DMS53 treated with DMSO at 0.1 percent for 48 hours (cell line): ENCODE results near the gene GET3.

ENCODE experiments used
- DNase-seq: peaks from one replicate; lab custom pipeline; 2025; ENCODE audit not compliant: unreplicated experiment; lab: John Stamatoyannopoulos, UW

The GET3 gene

DNA sequence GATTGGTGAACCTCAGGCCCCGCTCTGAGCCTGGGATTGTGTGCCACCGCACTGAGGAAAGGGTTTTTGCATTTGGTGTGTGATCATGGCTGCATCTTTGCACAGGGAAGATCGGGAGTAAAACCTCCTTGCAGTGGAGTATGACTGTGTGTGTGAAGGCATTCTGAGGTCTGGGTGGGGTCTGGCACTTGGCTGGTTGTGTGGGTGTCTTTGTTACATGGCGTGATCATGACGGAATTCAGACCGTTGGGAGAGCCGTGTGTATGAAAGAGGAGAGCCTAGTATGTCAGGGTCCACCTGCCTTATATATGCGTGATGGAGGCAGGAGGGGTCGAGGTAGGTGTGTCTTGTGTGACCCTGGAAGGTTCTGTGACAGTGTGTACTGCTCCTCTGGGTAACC is 13.6 kb downstream of the GET3 start:
- DNase-seq, result no peak

DNA sequence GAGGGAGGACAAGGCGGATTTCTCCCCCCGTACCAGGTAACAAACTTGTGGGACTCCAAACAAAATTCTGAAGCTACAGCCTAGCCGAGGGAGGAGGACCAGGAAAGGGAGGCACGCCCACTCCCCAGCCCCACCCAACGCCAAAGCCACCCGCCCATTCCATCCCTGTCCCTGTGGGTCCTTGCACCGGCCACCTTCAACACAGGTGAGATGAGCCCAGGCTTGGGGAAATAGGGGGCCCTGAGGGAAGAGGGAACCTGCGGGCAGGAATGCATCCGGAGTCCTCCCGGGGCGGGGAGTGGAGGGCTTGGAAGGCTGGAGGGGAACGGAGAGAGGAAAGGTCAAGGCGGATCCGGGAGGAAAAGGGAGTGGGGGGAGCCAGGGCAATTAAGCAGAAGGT is 14.3 kb downstream of the GET3 start, which contains the start of gene BEST2:
Gene BEST2, plus strand, starts transcription at position 157 of the 400 bp plus-strand sequence. CDS start 802 bp downstream, outside the sequence.
- no peak for DNase-seq

DNA sequence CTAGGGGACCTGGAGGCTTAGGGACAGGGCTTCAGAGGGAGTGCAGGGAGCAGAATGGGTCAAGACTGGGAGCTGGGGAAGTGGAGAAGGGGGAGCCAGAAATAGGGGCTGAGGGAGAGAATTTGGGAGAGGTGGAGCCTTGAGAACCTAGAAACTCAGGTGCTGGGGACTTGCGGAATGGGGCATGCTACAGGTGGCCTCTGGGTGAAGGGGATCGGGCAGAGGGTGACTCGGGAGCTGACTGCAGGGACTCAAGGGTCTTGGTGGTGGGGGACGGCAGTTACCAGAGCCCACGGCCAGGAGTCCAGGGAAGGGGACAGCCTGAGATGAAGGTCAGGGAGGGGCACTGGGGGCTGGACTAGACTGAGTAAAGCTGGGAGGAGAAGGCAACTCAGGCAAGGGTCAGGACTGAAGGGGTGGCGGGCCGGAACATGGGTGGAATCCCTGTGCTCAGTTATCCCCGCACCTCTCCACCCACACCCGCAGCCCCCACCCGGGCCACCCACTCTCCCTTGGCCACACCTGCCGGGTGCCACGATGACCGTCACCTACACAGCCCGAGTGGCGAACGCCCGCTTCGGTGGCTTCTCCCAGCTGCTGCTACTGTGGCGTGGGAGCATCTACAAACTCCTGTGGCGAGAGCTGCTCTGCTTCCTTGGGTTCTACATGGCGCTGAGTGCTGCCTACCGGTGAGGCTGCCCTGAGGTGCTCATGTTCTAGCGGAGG is 14.9 kb downstream of the GET3 start:
- DNase-seq, result no peak

DNA sequence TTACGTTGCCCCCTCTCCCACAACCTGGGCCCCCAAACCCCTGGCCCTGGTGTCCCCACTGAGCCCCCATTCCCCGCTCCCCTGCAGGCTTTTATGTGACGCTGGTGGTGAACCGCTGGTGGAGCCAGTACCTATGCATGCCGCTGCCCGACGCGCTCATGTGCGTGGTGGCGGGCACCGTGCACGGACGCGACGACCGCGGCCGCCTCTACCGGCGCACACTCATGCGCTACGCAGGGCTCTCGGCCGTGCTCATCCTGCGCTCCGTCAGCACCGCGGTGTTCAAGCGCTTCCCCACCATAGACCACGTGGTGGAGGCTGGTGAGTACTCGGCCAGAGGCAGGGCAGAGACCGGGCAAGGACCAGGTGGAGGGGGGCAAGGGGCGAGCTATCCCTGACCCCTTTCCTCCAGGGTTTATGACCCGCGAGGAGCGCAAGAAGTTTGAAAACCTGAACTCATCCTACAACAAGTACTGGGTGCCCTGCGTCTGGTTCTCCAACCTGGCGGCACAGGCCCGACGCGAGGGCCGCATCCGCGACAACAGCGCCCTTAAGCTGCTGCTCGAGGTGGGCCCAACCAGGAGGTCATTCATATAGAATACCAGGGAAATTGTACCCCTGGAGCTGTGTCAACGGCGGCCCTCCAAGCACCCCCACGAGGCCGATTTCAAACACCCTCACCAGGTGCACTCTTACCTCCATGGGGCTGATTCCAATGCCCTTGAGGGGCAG is 17.3 kb downstream of the GET3 start:
- DNase-seq, result no peak

DNA sequence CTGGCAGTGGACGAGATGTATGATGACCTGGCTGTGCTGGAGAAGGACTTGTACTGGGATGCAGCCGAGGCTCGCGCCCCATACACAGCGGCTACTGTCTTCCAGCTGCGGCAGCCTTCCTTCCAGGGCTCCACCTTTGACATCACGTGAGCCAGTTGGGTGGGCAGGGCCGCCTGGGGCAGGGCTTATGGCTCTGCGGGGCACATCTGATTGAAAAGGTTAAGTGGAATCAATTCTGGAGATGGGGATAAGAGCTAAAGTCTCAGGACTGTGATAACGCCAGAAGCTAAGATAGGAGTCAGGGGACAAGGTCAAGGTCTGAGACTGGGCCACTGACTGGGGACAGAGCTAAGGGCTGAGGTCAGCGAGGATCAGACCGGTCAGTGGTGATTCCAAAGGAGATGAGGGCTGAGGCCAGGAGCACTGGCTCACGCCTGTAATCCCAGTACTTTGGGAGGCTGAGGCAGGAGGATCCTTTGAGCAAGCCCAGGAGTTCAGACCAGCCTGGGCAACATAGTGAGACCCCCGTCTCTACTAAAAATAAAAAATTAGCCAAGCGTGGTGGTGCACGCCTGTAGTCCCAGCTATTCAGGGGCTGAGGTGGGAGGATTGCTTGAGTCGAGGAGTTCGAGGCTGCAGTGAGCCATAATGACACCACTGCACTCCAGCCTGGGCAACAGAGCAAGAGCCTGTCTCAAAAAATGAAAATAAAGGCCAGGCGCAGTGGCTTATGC is 19.0 kb downstream of the GET3 start:
- DNase-seq, result no peak

DNA sequence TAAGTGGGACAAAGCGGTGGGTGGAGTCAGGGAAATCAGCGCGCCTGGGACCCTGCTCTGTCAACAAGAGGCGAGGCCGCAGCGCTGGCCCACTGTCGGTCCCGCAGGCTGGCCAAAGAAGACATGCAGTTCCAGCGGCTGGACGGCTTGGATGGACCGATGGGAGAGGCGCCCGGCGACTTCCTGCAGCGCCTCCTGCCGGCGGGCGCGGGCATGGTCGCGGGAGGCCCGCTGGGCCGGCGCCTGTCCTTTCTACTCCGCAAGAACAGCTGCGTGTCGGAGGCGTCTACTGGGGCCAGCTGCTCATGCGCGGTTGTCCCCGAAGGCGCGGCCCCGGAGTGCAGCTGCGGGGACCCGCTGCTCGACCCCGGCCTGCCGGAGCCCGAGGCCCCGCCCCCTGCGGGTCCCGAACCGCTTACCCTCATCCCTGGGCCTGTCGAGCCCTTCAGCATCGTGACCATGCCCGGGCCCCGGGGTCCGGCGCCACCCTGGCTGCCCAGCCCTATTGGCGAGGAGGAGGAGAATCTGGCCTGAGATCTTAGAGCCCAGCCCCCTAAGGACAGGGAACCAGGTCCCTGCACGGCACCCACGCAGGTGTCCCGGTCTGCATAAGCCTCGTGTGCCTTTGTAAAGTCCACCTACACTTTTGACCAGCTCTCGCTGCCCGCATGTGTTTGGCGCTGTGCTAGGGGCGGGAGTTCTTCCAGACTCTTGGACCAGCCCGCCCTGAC is 20.4 kb downstream of the GET3 start:
- peak; percentile 37 for DNase-seq

DNA sequence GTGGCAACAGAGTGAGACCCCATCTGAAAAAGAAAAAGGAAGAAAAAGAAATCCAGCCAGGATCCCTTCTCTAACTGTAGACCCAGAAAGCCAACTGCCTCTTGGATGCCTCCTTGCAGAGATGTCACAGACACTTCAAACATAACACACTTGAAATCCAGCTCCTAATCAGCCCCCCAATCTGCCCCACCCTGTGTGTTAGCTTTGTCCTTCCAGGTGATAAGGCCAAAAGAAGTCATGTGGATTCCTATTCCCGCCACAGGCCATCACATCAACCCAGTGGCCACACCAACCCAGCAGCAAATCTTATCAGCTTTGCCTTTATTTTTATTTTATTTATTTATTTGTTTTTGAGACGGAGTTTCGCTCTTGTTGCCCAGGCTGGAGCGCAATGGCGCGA is 22.4 kb downstream of the GET3 start:
- DNase-seq, result no peak

DNA sequence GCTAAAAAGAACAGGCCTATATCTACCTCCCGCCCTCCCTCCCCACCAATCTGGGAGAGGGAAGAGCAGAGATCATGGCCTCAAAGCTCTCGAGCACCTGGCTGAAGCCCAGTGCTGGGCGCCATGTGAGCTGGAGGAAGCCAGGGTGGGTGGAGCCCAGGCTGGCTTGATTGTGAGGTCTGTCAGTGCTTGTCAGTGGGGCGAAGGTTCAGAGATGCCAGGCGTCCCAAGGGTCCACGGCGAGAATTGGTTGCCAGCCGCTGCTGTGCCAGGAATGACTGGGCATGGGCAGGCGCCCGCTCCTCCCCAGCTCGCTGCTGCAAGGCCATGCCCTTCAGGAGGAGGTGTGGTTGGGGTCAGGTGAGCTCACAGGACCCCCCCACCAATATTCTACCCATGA is 25.8 kb downstream of the GET3 start:
- DNase-seq, result no peak

DNA sequence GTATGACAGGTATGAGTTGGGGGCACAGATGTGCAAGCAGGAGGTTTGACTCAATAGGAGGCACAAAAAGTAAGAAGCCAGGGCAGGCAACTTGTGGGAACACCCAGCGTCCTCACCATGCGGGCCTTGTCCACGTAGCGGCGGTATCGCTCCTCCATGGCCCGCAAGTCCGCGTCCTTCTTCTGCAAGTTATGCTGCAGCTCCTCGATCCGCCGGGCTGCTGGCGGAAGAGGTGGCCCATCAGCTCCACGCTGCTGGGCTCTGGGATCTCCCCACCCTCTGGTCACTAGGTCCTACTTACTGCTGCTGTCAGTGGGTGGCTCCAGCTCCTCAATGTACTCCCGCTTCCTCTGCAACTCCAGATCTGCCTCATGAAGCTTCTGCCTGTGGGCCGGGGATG is 27.4 kb downstream of the GET3 start:
- DNase-seq, result no peak

DNA sequence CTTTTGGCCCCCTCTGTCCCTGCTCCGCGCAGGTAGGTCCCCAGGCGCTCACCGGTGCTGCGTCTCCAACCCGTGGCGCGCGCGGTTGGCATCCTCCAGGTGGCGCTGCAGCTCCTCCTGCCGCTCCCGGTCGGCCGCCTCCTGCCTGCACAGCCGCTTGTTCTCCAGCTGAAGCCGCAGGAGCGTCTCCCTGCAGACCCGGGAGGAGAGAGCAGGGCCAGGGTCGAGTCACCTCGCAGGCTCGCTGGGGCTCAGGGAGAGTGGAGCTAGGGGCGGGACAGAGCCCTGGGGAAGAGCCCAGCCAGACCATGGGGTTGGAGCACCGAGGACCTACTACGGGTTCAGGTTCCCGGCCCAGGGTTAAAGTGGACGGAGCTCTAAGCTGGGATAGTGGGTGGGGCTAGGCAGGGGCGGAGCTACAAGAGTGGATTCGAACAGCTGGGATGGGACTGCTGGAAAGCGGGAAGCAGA is 28.8 kb downstream of the GET3 start:
- DNase-seq, result peak; percentile 66

DNA sequence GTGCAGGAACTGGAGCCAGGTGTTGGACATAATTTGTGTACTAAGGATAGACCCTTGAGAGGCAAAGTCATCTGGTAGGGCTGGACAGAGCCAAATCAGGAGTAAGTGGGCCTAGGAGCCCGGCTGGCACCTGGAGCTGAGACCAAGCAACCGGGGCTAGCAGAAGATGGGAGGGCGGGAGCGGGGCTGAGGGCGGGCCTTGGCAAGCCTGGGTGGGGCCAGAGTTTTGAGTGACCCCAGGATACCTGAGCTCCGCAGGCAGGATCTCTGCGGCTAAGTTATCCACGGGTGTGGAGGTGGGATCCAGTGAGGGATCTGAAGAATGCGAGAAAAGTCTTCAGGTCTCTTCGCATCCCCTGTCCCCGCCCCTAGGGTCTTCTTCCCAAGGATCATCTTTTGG is 29.9 kb downstream of the GET3 start:
- DNase-seq, result no peak

DNA sequence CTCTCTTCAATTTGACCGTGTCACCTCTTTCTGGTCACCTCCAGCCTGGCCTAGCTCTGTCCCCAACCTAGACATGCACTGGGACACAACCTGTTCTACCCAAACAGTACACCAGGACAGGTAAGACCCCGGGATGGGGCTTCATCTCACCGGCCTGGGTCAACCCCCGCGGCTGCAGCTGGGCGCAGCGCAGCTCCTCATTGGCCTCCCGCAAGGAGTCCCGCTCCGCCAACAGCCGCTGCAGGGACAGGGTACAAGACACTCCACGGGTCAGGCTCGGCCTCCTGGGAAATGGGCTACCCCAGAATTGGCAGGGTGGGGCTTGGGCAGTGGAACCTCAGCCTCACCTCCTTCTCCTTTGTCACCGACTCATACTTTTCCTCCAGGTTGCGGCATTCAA is 30.4 kb downstream of the GET3 start:
- DNase-seq, result no peak

DNA sequence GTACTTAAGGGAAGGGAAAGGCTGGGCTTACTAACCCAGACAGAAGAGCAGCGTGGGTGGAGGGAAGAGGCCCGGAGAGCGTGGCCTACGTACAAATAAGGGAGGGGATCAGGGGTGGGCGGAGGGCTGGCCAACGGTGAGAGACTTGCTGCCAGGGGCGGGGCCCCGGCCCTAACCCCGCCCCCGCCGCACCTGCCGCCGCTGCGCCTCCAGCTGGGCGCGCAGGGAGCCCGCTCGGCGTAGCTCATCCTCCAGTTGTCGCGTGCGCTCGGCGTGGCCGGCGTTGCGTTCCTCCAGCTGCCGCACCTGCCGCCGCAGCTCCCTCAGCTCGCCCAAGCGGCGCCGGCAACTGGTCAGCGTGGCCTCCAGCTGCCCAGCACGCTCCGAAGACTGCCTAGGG is 32.4 kb downstream of the GET3 start:
- peak; percentile 67 for DNase-seq

DNA sequence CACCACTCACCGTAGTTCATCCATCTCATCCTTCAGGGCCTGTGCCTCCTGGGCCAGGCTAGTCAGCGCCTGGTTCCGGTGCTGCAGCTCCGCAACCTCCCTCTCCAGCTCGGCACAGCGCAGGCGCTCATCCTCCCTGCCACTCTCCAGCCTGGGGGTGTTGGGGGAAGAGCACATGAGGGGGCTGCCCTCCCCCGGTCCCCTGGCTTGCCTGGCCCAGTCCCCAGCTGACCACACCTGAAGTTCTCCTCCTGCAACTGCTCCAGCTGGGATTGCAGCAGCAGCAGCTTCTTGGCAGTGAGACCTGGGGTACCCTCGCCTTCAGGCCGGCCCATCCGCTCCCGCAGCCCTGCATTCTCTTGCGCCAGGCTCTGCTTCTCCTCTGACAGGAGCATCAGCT is 33.6 kb downstream of the GET3 start:
- DNase-seq, result no peak

DNA sequence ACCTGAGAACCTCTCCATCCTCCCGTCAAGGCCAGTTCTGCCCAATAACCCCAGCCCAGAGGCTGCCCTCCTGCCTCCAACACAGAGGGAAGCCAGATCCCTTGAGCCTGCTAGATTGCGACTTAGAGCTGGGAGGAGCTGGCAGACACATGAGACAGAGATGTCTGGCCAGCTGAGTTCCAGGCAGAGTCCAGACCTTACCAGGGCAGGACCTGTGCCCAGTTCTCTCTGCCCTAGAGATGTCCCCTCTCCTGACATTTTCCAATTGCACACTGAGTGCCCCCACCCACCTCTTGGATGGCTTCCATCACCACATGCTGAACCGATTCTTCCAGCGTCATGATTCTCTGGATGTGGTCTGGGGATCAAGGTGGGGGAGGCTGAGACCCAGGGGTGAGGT is 35.0 kb downstream of the GET3 start:
- no peak for DNase-seq

DNA sequence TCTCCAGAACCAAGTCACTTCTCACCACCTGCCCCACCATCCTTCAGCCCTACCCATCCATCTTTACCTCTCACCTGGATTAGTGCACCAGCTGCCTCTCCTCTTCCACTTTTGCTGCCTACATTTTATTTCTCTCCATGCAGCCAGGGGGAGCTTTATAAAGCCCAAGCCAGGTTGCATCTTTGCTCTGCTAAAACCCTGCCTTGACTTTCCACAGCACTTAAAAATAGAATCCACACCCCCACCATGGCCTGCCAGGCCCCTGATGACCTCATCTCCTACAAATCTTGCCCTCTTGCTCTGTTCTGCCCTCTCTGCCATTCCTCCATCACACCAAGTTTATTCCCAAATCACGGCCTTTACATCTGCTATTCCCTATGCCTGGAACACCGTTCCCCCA is 36.3 kb downstream of the GET3 start:
- DNase-seq, result no peak

DNA sequence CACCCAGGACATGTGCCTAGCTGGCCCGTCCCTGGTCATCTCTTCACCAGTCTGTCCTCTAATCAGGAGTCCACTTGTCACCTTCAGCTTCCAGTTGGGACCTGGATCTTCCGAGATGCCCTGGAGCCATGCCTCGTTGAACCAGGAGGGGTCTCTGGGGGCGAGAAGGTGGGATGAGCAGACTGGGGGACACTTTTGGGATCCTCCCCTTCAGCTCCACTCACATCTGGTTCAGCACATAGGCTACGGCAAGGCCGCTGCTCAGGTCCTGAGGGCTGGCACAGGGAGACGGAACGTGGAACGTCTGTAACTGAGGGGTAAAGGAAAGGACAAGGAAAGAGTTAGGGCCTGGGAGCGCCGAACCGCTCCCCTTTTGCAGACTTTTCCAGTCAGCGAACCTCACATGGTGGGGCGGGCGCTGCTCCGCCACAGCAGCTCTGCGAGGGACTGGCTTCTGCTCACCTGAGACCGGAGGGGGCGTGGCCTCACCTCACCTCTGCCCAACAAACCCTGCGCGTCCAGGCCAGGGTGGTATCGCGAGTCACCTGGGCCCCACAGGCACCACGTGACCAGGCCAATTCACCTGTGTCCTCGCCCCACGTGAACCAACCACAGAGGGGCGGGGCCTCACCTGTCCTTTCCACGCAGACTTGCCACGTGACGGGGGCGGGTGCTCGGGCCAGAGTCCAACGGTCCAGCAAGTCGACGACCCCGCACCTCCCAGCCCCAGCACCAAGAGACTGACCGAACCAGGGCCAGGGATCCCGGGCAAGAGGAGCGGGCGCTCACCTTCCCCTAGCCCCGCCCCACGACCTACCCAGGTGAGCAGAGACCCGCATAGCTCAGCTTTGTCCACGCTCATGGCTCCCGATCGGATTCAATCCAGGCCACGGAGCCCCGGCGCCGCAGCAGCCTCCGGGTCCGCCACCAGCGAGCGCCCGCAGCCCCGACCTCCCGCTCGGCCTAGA is 37.6 kb downstream of the GET3 start, which contains the start of gene HOOK2:
Gene HOOK2, minus strand, starts transcription at position 965 of the 968 bp plus-strand sequence. Its CDS starts 103 bp downstream, at position 862.
- DNase-seq, result peak; percentile 88

DNA sequence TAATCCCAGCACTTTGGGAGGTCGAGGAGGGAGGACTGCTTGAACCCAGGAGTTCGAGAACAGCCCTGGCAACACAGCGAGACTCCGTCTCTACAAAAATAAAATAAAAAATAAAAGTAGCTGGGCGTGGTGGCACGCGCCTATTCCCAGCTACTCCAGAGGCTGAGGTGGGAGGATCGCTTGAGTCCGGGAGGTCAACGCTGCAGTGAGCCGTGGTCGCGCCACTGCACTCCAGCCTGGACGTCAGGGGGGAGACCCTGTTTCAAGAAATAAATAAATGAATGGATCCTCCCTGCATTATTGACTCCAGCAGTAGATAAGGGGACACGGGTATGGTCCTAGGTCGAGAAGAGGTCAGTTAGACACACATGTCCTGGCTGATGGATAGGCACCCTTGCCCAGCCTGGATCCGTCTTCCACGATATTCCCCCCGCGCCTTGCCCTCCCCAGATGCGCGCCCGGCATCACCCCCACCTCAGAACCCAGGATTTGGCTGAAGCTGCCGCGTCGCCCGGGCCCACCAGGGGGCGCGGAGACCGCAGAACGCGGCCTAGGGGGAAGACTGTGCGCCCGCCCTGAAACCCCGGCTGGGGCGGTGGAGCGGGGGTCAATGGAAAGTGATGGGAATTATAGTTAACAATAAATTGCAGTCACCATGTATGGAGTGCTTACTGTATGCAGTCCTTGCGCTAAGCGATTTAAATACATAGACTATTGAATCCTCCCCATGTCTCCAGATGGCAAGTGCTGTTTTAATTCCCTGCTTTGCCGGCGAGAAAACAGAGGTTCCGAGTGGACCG is 40.1 kb downstream of the GET3 start:
- DNase-seq, result peak; percentile 56
